ENCODE data around the gene ACAN.

Gene ACAN

DNA sequence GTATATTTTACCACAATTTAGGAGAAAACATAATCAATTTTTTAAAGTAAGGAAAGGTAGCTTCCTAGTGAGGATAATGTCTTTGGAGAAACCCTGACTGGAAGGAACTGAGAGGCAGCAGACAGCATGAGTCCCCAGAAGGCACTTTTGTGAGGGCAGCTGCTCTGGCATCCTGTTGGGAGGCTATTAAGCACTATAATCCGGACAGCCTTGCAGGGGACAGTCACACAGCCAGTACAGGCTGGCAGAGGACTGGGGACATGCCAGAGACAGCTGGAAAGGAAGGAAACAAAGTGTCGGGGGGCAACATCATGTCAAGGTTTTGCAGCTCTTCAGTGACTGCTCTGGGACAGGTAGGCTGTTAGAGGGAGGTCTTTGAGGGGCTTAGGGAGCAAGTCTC lies 15.7 kb downstream of the ACAN start:
- H3K27me3 ChIP-seq (ENCODE audit: insufficient read depth, poor library complexity, severe bottlenecking) = no peaks in the 10 kb centered on the region

DNA sequence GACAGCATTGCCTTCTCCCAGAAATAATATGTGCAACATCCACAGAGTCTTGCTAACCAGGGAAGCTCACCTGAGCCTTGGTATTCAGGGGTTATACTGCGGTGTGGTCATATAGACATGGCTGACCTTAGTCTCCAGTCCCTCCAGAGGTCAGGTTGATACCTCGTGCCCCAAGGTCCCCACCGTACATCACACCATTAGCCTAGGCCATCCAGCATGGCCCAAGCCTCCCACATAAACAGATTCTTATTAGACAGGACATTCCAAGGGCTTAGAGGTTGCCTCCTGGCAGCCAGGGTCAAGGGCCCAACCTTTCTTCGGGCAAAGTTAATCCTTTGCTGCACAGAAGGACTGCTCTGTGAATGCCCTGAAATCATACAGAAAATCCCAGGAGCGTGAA lies 18.8 kb downstream of the ACAN start:
- DNase-seq (ENCODE audit: low read depth in 1 of 2, low spot score in 1 of 2) = no peak
- no peak overlapping the region for H3K27ac ChIP-seq (replicated peaks)
- no peak for TF ChIP-seq GABPA (IDR thresholded peaks at IDR 0.05; ENCODE audit: low read depth)
- TF ChIP-seq, protein P1, sequence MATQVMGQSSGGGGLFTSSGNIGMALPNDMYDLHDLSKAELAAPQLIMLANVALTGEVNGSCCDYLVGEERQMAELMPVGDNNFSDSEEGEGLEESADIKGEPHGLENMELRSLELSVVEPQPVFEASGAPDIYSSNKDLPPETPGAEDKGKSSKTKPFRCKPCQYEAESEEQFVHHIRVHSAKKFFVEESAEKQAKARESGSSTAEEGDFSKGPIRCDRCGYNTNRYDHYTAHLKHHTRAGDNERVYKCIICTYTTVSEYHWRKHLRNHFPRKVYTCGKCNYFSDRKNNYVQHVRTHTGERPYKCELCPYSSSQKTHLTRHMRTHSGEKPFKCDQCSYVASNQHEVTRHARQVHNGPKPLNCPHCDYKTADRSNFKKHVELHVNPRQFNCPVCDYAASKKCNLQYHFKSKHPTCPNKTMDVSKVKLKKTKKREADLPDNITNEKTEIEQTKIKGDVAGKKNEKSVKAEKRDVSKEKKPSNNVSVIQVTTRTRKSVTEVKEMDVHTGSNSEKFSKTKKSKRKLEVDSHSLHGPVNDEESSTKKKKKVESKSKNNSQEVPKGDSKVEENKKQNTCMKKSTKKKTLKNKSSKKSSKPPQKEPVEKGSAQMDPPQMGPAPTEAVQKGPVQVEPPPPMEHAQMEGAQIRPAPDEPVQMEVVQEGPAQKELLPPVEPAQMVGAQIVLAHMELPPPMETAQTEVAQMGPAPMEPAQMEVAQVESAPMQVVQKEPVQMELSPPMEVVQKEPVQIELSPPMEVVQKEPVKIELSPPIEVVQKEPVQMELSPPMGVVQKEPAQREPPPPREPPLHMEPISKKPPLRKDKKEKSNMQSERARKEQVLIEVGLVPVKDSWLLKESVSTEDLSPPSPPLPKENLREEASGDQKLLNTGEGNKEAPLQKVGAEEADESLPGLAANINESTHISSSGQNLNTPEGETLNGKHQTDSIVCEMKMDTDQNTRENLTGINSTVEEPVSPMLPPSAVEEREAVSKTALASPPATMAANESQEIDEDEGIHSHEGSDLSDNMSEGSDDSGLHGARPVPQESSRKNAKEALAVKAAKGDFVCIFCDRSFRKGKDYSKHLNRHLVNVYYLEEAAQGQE (IDR thresholded peaks at IDR 0.05; ENCODE audit: insufficient replicate concordance, low read depth) = no peak
- TF ChIP-seq POLR2AphosphoS5 (IDR thresholded peaks at IDR 0.05; ENCODE audit: low read depth) = no peak
- TF ChIP-seq SPI1 (IDR thresholded peaks at IDR 0.05; ENCODE audit: borderline replicate concordance, low read depth) = no peak
- TF ChIP-seq, protein P2, sequence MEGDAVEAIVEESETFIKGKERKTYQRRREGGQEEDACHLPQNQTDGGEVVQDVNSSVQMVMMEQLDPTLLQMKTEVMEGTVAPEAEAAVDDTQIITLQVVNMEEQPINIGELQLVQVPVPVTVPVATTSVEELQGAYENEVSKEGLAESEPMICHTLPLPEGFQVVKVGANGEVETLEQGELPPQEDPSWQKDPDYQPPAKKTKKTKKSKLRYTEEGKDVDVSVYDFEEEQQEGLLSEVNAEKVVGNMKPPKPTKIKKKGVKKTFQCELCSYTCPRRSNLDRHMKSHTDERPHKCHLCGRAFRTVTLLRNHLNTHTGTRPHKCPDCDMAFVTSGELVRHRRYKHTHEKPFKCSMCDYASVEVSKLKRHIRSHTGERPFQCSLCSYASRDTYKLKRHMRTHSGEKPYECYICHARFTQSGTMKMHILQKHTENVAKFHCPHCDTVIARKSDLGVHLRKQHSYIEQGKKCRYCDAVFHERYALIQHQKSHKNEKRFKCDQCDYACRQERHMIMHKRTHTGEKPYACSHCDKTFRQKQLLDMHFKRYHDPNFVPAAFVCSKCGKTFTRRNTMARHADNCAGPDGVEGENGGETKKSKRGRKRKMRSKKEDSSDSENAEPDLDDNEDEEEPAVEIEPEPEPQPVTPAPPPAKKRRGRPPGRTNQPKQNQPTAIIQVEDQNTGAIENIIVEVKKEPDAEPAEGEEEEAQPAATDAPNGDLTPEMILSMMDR (IDR thresholded peaks at IDR 0.05; ENCODE audit: insufficient read depth, low read length) = no peak
- H3K4me3 ChIP-seq (replicated peaks; ENCODE audit: insufficient read depth, low read length) = no peak overlapping the region
- no peaks in the 10 kb centered on the region for H3K27me3 ChIP-seq (ENCODE audit: insufficient read depth, poor library complexity, severe bottlenecking)

More for the DNA sequence above, 15.7 kb downstream of the ACAN start:
- Histone ChIP-seq H3K27ac (replicated peaks) (no peak overlapping the region), H3K4me3 (replicated peaks; ENCODE audit: insufficient read depth, low read length) (no peak overlapping the region)
- DNase-seq (ENCODE audit: low read depth in 1 of 2, low spot score in 1 of 2) = no peak
- TF ChIP-seq SPI1 (IDR thresholded peaks at IDR 0.05; ENCODE audit: borderline replicate concordance, low read depth) = no peak

DNA sequence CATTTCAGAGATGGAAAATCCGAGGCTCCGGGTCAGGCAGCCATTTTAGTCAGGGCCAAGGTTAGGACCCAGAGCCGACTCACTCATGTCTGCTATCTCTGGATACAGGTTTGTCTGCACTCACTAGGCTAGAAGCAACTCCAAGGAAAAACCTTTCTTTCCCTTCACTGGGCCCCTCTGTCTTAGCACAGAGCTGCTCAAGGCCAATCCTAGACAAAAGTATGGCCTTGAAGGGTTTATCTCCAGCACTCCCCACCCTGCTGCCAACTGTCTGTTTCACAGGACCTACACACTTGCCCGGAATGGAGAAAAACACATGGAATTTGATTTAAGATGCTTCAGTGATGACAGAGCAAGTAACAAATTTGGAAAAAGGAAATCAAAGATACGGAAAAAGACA lies 25.6 kb downstream of the ACAN start:
- no peak overlapping the region for H3K27ac ChIP-seq (replicated peaks)
- H3K4me3 ChIP-seq (replicated peaks; ENCODE audit: insufficient read depth, low read length) = no peak overlapping the region
- DNase-seq (ENCODE audit: low read depth in 1 of 2, low spot score in 1 of 2) = no peak
- TF ChIP-seq GABPA (IDR thresholded peaks at IDR 0.05; ENCODE audit: low read depth) = no peak
- TF ChIP-seq POLR2AphosphoS5 (IDR thresholded peaks at IDR 0.05; ENCODE audit: low read depth) = no peak
- TF ChIP-seq, protein P1 (IDR thresholded peaks at IDR 0.05; ENCODE audit: insufficient replicate concordance, low read depth) = no peak
- TF ChIP-seq SPI1 (IDR thresholded peaks at IDR 0.05; ENCODE audit: borderline replicate concordance, low read depth) = no peak
- TF ChIP-seq, protein P2 (IDR thresholded peaks at IDR 0.05; ENCODE audit: insufficient read depth, low read length) = no peak
- H3K27me3 ChIP-seq (ENCODE audit: insufficient read depth, poor library complexity, severe bottlenecking) = peaks cover 8% of the 10 kb centered on the region

DNA sequence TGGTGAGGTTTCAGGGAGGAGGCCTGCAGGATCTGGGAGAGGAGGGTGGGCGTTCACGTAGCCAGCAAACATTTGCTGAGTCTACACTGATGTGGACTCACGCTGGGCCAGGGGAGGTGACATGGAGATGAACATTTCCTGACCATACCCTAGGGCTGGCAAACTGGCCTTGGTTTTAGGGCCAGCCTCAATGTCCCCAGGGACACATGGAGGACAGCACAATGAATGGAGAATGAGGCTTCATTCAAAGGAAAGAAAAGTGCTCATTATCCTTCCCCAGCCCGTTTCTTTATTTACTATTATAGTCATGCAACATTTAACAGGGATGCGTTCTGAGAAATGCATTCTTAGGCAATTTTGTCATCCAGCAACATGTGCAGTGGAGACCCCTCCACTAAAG lies 26.8 kb downstream of the ACAN start:
- TF ChIP-seq, protein P2 (IDR thresholded peaks at IDR 0.05; ENCODE audit: insufficient read depth, low read length) = no peak
- TF ChIP-seq SPI1 (IDR thresholded peaks at IDR 0.05; ENCODE audit: borderline replicate concordance, low read depth) (no peak), GABPA (IDR thresholded peaks at IDR 0.05; ENCODE audit: low read depth) (no peak), POLR2AphosphoS5 (IDR thresholded peaks at IDR 0.05; ENCODE audit: low read depth) (no peak)
- TF ChIP-seq, protein P1 (IDR thresholded peaks at IDR 0.05; ENCODE audit: insufficient replicate concordance, low read depth) = no peak
- Histone ChIP-seq H3K27ac (replicated peaks) (no peak overlapping the region), H3K4me3 (replicated peaks; ENCODE audit: insufficient read depth, low read length) (no peak overlapping the region), H3K27me3 (ENCODE audit: insufficient read depth, poor library complexity, severe bottlenecking) (peaks cover 8% of the 10 kb centered on the region)
- DNase-seq (ENCODE audit: low read depth in 1 of 2, low spot score in 1 of 2) = no peak
